ENCODE measurements around the gene SSBP3.

DNA sequence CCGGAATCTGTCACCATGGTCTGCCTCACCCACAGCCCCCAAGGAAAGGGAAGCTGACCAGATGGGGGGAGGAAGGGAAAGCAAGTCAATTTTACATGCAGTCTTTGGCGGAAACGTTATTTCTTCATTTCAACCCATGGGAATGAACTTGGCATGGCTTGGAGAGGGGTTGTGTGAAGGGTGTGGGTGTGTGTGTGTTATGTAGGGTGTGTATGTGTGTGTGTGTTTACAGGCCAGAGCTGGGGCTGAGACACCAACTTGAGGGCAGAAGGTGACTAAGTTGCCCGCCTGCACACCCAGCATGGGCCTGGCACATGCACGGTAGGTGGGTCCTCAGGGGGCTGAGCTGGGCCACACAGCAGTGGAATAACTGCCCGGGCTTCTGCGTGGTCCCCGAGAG is 141.1 kb downstream of the SSBP3 start:
- no peak for TF ChIP-seq POLR2A (IDR thresholded peaks at IDR 0.05)
- TF ChIP-seq POLR2AphosphoS5 (IDR thresholded peaks at IDR 0.05; ENCODE audit: insufficient read depth in 1 of 2, low read depth in 1 of 2), result no peak
